HG03460 (cell line): ENCODE results near the gene TRAF7.
"Not testable (repeated sequence)": the region's sequence is repeated elsewhere in the genome, so short reads cannot be mapped to it uniquely, and the experiment has no call there.

Experiments used
- ATAC-seq: cut with Tn5 transposase; IDR thresholded peaks from one replicate; pipeline ENCODE4 v1.9.1; 2021; ENCODE audit not compliant: unreplicated experiment

The TRAF7 gene

GRCh38 chr16:2121853-2122252, 33.7 kb upstream of the TRAF7 start:
- ATAC-seq: no peak

- no peak for ATAC-seq
Measured at GRCh38 chr16:2122429-2122828, 33.2 kb upstream of the TRAF7 start.

GRCh38 chr16:2122934-2123683, 32.5 kb upstream of the TRAF7 start:
- not testable (repeated sequence) for ATAC-seq

GRCh38 chr16:2123706-2124376, 31.7 kb upstream of the TRAF7 start:
- not testable (repeated sequence) for ATAC-seq

GRCh38 chr16:2124377-2124693, 31.2 kb upstream of the TRAF7 start:
- not testable (repeated sequence) for ATAC-seq

GRCh38 chr16:2124694-2125444, 30.7 kb upstream of the TRAF7 start:
- ATAC-seq: not testable (repeated sequence)

GRCh38 chr16:2125609-2126008, 30.0 kb upstream of the TRAF7 start:
- ATAC-seq: not testable (repeated sequence)

GRCh38 chr16:2126161-2126743, 29.3 kb upstream of the TRAF7 start:
- ATAC-seq: not testable (repeated sequence)

- not testable (repeated sequence) for ATAC-seq
Measured at GRCh38 chr16:2126928-2127556, 28.5 kb upstream of the TRAF7 start.

GRCh38 chr16:2127630-2128280, 27.8 kb upstream of the TRAF7 start:
- ATAC-seq: not testable (repeated sequence)

- not testable (repeated sequence) for ATAC-seq
Measured at GRCh38 chr16:2129251-2129650, 26.3 kb upstream of the TRAF7 start.

- not testable (repeated sequence) for ATAC-seq
Measured at GRCh38 chr16:2129890-2130447, 25.6 kb upstream of the TRAF7 start.

- not testable (repeated sequence) for ATAC-seq
Measured at GRCh38 chr16:2133797-2134196, 21.8 kb upstream of the TRAF7 start.

GRCh38 chr16:2135071-2135470, 20.5 kb upstream of the TRAF7 start:
- not testable (repeated sequence) for ATAC-seq

- not testable (repeated sequence) for ATAC-seq
Measured at GRCh38 chr16:2135770-2136490, 19.7 kb upstream of the TRAF7 start, which contains the start of gene PKD1. TSS of gene PKD1 (minus strand) at chr16:2135898. CDS start at chr16:2135689, 209 bp downstream.

- no peak for ATAC-seq
Measured at GRCh38 chr16:2142942-2143877, 12.4 kb upstream of the TRAF7 start.

- no peak for ATAC-seq
Measured at GRCh38 chr16:2143878-2144485, 11.6 kb upstream of the TRAF7 start.

GRCh38 chr16:2145843-2146242, 9.7 kb upstream of the TRAF7 start:
- ATAC-seq: no peak
